ENCODE results near the gene MATCAP1.
A peak's percentile ranks its signal among the peaks of the same experiment; 100 is the strongest.

Gene MATCAP1

DNA sequence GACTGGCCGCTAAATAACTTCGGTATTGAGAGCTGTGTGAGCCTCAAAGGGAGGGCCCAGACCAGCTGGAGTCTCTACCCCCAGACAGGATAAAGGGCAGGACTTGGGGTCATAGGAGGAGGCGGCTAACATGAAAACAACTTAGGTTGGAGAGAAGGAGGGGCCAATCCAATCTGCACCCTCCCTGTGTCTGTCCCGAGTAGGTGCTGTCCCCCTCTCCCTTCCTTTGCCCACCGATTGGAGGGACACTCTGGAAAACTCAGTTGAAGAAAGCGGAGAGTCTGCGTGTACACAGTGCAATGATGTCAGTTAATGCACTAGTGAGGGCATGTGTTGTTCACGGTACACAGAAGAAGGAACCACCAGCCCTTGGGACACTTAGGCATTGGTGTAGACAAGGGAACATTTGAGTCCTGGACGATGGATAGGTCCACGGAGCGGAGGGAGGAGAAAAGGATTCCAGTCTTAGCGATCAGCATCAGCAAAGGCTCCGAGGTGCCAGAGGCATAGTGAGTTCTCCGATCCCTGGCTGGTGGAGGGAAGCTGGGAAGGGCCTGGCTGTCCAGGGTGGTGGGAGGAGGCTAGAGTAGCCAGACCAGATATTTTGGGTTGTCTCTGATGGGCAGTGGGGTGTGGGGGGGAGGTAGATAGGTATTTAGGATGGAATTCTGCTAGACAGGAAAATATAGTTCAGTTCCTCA is 12.7 kb downstream of the MATCAP1 start:
- no peak for DNase-seq

DNA sequence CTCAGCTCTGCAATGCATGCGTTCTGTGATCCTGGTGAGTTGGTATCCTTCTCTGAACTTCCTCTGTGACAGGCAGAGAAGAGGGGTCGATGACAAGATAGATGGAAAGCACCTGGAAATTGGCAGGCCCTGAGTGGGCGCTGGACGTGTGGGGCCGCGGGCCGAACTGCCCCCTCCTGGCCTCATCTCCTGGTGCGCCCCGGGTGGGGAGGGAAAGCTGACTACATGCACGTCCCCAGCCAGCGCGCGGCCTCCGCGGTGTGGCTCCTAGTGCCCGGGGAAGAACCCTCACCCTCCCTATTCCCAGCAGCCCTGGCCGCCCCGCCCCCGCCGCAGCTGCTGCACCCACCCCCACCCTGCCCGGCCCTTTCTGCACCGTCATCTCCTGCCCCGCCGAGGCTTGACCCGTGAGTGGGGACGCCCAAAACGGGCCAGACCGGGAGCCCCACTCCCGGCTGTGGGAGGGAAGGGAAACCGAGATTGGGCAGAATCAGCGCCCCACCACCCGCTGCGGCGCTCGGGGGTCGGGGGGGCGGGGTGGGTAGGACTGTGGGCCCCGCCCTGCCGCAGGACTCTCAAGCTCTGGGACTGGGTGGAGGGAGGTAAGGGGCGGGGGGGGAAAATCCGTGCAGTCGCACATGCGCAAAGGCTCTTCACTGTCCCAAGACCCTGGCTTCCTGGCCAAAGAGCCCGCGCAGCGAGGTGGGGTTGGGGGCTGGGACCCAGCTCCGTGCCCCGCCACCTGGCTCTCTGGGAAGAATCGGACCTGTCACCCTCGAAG is 13.4 kb downstream of the MATCAP1 start, which contains the start of gene NOL3:
Gene NOL3, plus strand, starts transcription at position 371 of the 781 bp plus-strand sequence.
- peak; percentile 0 for DNase-seq

- no peak for DNase-seq
Observed at GRCh38 chr16:67169642-67170167, 14.1 kb downstream of the MATCAP1 start.

GRCh38 chr16:67169011-67169451 is 14.7 kb downstream of the MATCAP1 start:
- no peak for DNase-seq

DNA sequence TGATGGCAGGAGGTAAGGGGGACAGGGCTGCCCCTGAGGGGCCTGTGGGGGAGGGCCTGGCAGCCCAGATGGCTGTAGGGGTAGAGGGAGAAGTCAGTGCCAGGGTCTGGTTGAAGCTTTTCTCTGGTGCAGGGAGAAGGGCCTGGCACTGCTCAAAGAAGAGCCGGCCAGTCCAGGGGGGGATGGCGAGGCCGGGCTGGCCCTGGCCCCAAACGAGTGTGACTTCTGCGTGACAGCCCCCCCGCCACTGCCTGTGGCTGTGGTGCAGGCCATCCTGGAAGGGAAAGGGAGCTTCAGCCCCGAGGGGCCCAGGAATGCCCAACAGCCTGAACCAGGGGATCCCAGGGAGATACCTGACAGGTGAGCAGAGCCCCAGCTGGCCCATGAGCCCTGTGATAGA is 16.2 kb downstream of the MATCAP1 start:
- no peak for DNase-seq

DNA sequence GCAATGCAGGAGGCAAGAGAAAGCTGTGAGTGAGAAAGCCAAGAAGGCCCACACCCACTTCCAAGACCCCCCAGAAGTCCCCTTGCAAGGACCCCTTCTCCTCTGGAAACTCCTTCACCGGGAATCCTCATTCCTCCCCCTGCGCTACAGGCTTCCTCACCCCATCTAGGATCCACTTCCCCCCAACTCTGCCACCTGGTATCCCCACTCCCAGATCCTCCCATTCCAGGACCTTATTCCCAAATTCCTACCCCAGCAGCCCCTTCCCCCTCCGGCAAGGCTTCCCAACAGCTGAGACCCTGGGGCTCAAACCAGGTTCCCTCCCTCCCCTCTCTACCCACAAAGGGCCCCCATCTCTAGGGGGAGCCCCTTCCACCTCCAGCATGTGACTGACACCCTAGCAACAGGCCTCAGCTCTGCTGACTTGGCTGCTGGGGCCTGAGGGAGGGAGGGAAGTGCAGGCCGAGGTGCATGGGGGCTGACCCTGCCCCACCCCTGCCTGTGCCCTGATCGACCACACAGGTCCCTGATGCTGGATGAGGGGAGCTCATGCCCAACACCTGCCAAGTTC is 17.1 kb downstream of the MATCAP1 start:
- DNase-seq = no peak

GRCh38 chr16:67166110-67166547 is 17.6 kb downstream of the MATCAP1 start:
- DNase-seq = no peak

DNA sequence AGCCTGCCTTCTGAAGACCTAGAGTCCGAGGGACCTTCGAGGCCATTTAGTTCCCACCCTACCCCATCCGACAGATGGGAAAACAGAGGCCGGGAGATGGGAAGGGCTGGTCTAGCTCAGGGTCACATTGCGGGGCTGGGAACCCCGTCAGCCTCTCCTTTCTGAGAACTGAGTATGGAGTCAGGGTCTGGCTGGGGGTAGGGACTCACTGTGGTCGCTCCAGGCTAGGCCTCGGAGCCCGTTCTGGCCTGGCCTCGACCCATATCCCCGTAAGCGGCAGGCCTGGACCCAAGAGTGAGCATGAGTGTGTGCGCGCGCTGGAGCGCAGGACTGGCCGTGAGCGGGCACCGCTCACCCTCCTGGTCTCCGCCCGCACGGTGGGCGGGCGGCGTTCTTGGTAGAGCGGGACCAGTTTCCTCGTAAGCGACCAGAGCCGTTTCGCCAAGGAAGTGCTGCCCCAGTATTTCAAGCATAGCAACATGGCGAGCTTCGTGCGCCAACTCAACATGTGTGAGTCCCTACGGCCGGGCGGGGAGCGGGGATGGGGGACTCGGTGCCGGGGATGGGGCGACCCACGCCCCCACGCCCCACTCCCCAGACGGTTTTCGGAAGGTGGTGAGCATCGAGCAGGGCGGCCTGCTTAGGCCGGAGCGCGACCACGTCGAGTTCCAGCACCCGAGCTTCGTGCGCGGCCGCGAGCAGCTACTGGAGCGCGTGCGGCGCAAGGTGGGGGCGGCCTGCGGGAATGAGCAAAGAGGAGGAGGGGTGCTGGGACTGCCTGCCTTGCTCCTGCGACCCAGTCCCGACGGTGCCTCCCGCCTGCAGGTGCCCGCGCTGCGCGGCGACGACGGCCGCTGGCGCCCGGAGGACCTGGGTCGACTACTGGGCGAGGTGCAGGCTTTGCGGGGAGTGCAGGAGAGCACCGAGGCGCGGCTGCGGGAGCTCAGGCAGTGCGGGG is 18.4 kb downstream of the MATCAP1 start:
- no peak for DNase-seq

DNA sequence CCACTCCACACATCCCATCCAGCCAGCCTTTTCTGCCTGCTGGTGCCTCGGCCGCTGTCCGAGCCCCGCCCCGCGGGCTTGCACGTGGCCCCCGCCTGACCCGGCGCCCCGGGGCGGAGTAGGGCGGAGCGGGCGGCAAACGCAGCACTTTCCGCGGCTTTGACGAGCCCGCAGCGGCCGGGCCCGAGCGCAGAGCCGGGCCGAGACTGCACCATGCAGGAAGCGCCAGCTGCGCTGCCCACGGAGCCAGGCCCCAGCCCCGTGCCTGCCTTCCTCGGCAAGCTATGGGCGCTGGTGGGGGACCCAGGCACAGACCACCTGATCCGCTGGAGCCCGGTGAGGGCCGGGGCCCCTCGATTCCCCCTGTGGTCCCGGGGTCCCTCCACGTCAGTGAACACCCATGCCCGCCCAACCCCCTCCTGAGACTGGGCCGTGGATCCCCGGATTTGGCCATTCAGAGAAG is 19.1 kb downstream of the MATCAP1 start, which contains the start of gene HSF4:
Gene HSF4, plus strand, starts transcription at position 147 of the 463 bp plus-strand sequence. Its CDS starts 67 bp downstream, at position 214.
- no peak for DNase-seq

GRCh38 chr16:67163999-67164558 is 19.7 kb downstream of the MATCAP1 start:
- no peak for DNase-seq

- peak; percentile 39 for DNase-seq
Observed at GRCh38 chr16:67163164-67163998, 20.4 kb downstream of the MATCAP1 start.

GRCh38 chr16:67162506-67163163 is 21.1 kb downstream of the MATCAP1 start:
- no peak for DNase-seq

GRCh38 chr16:67161595-67162058 is 22.1 kb downstream of the MATCAP1 start:
- DNase-seq = no peak

- DNase-seq = no peak
Observed at GRCh38 chr16:67158637-67159600, 24.8 kb downstream of the MATCAP1 start.

DNA sequence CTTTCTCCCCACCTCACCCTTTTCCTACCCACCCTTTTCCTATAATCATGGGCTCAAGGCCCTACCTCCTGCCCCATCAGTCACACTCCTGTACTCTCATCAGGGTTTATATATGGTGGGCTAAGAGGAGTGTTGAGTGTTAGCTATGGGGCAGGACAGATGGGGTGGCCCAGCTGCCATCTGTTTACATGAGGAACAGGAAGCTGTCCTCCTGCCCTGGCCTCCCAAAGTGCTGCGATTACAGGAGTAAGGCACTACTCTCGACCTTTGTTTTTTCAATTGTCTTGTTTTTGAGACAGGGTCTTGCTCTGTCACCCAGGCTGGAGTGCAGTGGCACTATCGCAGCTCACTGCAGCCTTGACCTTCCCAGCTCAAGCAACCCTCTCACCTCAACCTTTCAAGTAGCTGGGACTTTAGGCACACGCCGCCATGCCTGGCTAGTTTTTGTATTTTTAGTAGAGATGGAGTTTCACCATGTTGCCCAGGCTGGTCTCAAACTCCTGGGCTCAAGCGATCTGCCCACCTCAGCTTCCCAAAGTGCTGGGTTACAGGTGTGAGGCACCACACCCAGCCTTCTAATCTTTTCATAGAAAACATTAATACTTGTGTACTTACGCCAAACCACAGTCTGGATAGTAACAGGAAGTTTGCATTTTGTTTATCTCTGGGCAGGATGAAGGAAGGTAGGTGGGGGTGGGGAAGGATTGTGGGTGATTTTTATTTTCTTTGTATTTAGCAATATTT is 25.7 kb downstream of the MATCAP1 start:
- no peak for DNase-seq

GRCh38 chr16:67157106-67157748 is 26.5 kb downstream of the MATCAP1 start:
- DNase-seq = no peak

DNA sequence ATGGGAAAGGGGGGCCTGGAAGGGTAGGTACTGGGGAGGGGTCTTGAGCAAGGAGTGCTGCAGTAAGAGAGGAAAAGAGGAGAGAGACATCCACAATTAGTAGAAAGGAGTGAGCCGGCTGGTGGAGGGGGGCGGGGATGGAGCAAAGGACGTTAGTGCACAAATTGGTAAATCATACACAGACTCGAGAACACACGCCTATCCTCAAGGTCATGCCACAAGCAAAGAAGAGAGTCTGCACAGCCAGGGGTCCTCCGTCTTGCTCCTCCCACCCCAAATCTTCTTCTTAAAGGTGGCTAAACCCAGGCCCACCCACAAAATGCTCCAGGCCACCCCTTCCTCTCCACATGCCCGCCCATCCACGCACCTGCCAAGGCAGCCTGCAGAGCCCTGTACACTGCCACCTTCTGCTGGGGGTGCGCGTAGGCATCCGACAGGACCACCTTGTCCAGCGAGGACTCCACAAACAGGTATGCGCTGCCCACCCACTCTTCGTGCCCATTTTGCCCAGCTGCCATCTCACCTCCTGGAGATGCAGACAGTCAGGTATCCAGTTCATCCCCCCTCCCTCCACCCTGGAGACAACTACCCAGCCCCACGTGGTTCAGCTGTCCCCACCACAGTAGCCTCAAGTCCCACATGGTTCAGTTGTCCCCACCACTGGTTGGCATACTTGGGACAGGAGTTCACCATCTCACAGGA is 27.5 kb downstream of the MATCAP1 start:
- DNase-seq = no peak

Data from NCI-H1048 (cell line).